IMR-90 (cell line): Measurements from ENCODE around the gene CTAG1A. TPM values are rescaled to one million over a fixed set of nuclear protein-coding genes. Genes with fewer than 3 reads are reported as not detected.

Experiments used
- ATAC-seq: fragments of 200-7000 bp; cut with Tn5 transposase; 2 replicates; pipeline ENCODE4 v1.9.1; 2020; ENCODE audit warnings: low read depth, mild to moderate bottlenecking, moderate library complexity
- BruUV-seq: library from RNA; stranded (reverse); fragments of 400-500 nt; replicated peaks from 2 replicates; lab custom pipeline; 2021; lab: Mats Ljungman, UMichigan
- CTCF ChIA-PET: fragments of 300-600 bp; formaldehyde crosslinking; extraction: SDS; loops from one replicate; lab custom pipeline; 2021; ENCODE audit warnings: antibody characterized with exemption; lab: Yijun Ruan, JAX
- POLR2A ChIA-PET: fragments of 300-600 bp; sonication (Branson Sonifier 250); formaldehyde crosslinking; loops from one replicate; lab custom pipeline; 2022; ENCODE audit warnings: antibody characterized with exemption; ENCODE audit not compliant: unreplicated experiment; lab: Charles Lee
- DNase-seq: peaks from one replicate; pipeline ENCODE4 v3.0.0; 2013
- H2AFZ ChIP-seq: replicated peaks from 2 replicates; pipeline ENCODE3; 2013; ENCODE audit warnings: low read length, mild to moderate bottlenecking; ENCODE audit not compliant: poor library complexity
- H2AK5ac ChIP-seq: 2 replicates; pipeline ENCODE4 v1.6.1; 2013; ENCODE audit warnings: low read depth, low read length, inconsistent platforms
- H2AK9ac ChIP-seq: replicated peaks from 2 replicates; pipeline ENCODE3; 2013; ENCODE audit warnings: mild to moderate bottlenecking, low read depth, low read length, moderate library complexity; ENCODE audit not compliant: poor library complexity
- H2BK120ac ChIP-seq: 2 replicates; pipeline ENCODE4 v1.6.1; 2013; ENCODE audit warnings: low read depth, low read length, inconsistent platforms
- H2BK15ac ChIP-seq: 3 replicates; pipeline ENCODE4 v1.6.1; 2013; ENCODE audit warnings: low read depth, low read length, inconsistent platforms
- H2BK20ac ChIP-seq: 2 replicates; pipeline ENCODE4 v1.6.1; 2013; ENCODE audit warnings: low read depth, mild to moderate bottlenecking, inconsistent platforms, low read length, moderate library complexity
- H2BK5ac ChIP-seq: 2 replicates; pipeline ENCODE4 v1.6.1; 2013; ENCODE audit warnings: mild to moderate bottlenecking, low read depth, low read length, inconsistent platforms; ENCODE audit not compliant: poor library complexity, severe bottlenecking
- H3K14ac ChIP-seq: replicated peaks from 2 replicates; pipeline ENCODE4 v1.6.1; 2013; ENCODE audit warnings: low read depth, low read length, inconsistent platforms
- H3K18ac ChIP-seq: 2 replicates; pipeline ENCODE4 v1.6.1; 2013; ENCODE audit warnings: low read depth, low read length, control low read depth
- H3K23ac ChIP-seq: 2 replicates; pipeline ENCODE4 v1.6.1; 2013; ENCODE audit warnings: low read depth, low read length, inconsistent platforms
- H3K27ac ChIP-seq: 2 replicates; pipeline ENCODE4 v1.5.1; 2013; ENCODE audit warnings: mild to moderate bottlenecking, control low read depth, low read length; ENCODE audit not compliant: insufficient read depth
- H3K27me3 ChIP-seq: 2 replicates; pipeline ENCODE4 v1.6.1; 2013; ENCODE audit warnings: low read length; ENCODE audit not compliant: control insufficient read depth, insufficient read depth
- H3K36me3 ChIP-seq: 2 replicates; pipeline ENCODE4 v1.6.1; 2013; ENCODE audit warnings: low read length, mixed read lengths; ENCODE audit not compliant: control insufficient read depth, insufficient read depth
- H3K4ac ChIP-seq: 2 replicates; pipeline ENCODE4 v1.6.1; 2013; ENCODE audit warnings: low read depth, low read length, inconsistent platforms
- H3K4me1 ChIP-seq: 2 replicates; pipeline ENCODE4 v1.6.1; 2013; ENCODE audit warnings: low read length, mixed read lengths; ENCODE audit not compliant: control insufficient read depth, insufficient read depth
- H3K4me2 ChIP-seq: 2 replicates; pipeline ENCODE4 v1.6.1; 2013; ENCODE audit warnings: low read depth, mild to moderate bottlenecking, control low read depth, low read length, moderate library complexity
- H3K4me3 ChIP-seq: 2 replicates; pipeline ENCODE4 v1.5.1; 2013; ENCODE audit warnings: low read depth, mild to moderate bottlenecking, control low read depth, low read length, moderate library complexity; ENCODE audit not compliant: insufficient read depth
- H3K56ac ChIP-seq: 2 replicates; pipeline ENCODE4 v1.6.1; 2013; ENCODE audit warnings: low read length, inconsistent platforms; ENCODE audit not compliant: insufficient read depth; ENCODE audit errors: extremely low read depth
- H3K79me1 ChIP-seq, 2 experiments: 2 replicates each; pipeline ENCODE4 v1.6.1; 2013; ENCODE audit warnings: low read length in 2 of 2, inconsistent platforms in 1 of 2, low read depth in 1 of 2
- H3K9ac ChIP-seq: 2 replicates; pipeline ENCODE4 v1.6.1; 2013; ENCODE audit warnings: low read depth, low read length, control low read depth
- H3K9me1 ChIP-seq: 2 replicates; pipeline ENCODE4 v1.6.1; 2013; ENCODE audit warnings: low read length, inconsistent platforms; ENCODE audit not compliant: insufficient read depth
- H3K9me3 ChIP-seq: 2 replicates; pipeline ENCODE4 v1.6.1; 2013; ENCODE audit warnings: low read length; ENCODE audit not compliant: control insufficient read depth, insufficient read depth
- H4K20me1 ChIP-seq: 2 replicates; pipeline ENCODE4 v1.6.1; 2013; ENCODE audit warnings: low read length, inconsistent platforms; ENCODE audit not compliant: insufficient read depth
- H4K5ac ChIP-seq: 2 replicates; pipeline ENCODE4 v1.6.1; 2013; ENCODE audit warnings: mild to moderate bottlenecking, low read depth, low read length, control low read depth
- H4K8ac ChIP-seq, 2 experiments: 2 replicates each; pipeline ENCODE4 v1.6.1; 2013; ENCODE audit warnings: low read depth in 2 of 2, low read length in 2 of 2, control low read depth in 1 of 2, inconsistent platforms in 1 of 2
- H4K91ac ChIP-seq: 2 replicates; pipeline ENCODE4 v1.6.1; 2013; ENCODE audit warnings: low read depth, low read length, inconsistent platforms; ENCODE audit not compliant: insufficient read depth
- CEBPB ChIP-seq: IDR thresholded peaks from 2 replicates; pipeline ENCODE4 v1.6.1; 2012; ENCODE audit warnings: low read depth, low read length, improper control_type of control experiment
- WGBS, 2 experiments: methylation state at CpG; one replicate each; pipeline versions ENCODE4 v1.1.5 to v1.1.7; 2013; ENCODE audit warnings: missing lambda C conversion rate in 2 of 2; ENCODE audit not compliant: insufficient read length in 1 of 2; ENCODE audit errors: extremely low coverage in 2 of 2; 5-methylcytosine and 5-hydroxymethylcytosine counted together
- dilution Hi-C: fragments of 300-500 bp; cut with HindIII; formaldehyde crosslinking; loops from one replicate; pipeline ENCODE4 v1.14.3; 2018; ENCODE audit warnings: low sequenced_read_pairs; ENCODE audit not compliant: unreplicated experiment
- in situ Hi-C: fragments of 300-500 bp; cut with MboI; formaldehyde crosslinking; loops from 3 replicates; pipeline ENCODE4 v1.14.3; 2019; ENCODE audit warnings: low sequenced_read_pairs, inconsistent platforms, mixed read lengths
- intact Hi-C: fragments of 100-400 bp; cut with micrococcal nuclease; formaldehyde crosslinking; loops from 2 replicates; pipeline ENCODE4 v1.10.0; 2022
- polyA plus RNA-seq, 3 experiments: library from polyadenylated mRNA; depleted of rRNA; stranded (reverse); fragments of >200 nt; gene quantifications; 2 replicates each; pipeline ENCODE4 v1.2.3, GENCODE V29; 2012; ENCODE audit warnings: low replicate concordance in 1 of 3
- total RNA-seq: library from RNA; depleted of rRNA; stranded (reverse); fragments of >200 nt; gene quantifications from 2 replicates; pipeline ENCODE4 v1.2.3, GENCODE V29; 2012

Gene CTAG1A
- total and polyA plus RNA-seq, 2 of the 4 experiments (the other 2 are of a cell fraction): not detected

- intact Hi-C loops (no loop called here), in situ Hi-C loops (loop anchor here (25.0 kb wide), 1 partner anchor 140 kb away; no protein-coding TSS in a partner anchor), dilution Hi-C loops (no loop called here)
- Histone ChIP-seq H3K9me3 (peaks cover 9% of the 10 kb centered on the region), H3K56ac (no peak overlapping the region), H3K36me3 (no peaks in the 10 kb centered on the region), H3K4me3 (no peak overlapping the region), H2BK20ac (no peak overlapping the region), H3K23ac (no peak overlapping the region), H3K4me2 (no peak overlapping the region), H2AFZ (no peak overlapping the region), H3K27me3 (peaks cover 19% of the 10 kb centered on the region), H4K5ac (no peak overlapping the region), H2BK5ac (no peak overlapping the region), H2BK15ac (no peak overlapping the region), H3K14ac (no peak overlapping the region), H3K4me1 (no peaks in the 10 kb centered on the region; the same call in 1 of the 2 replicates), H3K79me1 (no peaks in the 10 kb centered on the region), H2AK9ac (no peak overlapping the region), H3K9me1 (no peaks in the 10 kb centered on the region), H2BK120ac (no peak overlapping the region), H3K27ac (no peak overlapping the region), H2AK5ac (no peak overlapping the region), H4K91ac (no peak overlapping the region), H4K8ac (no peak overlapping the region), H4K20me1 (no peaks in the 10 kb centered on the region), H3K9ac (no peak overlapping the region), H3K4ac (no peak overlapping the region), H3K18ac (no peak overlapping the region)
- ChIA-PET POLR2A (no interaction called here), CTCF (no interaction called here)
- DNase-seq: no peak
- WGBS, 2 experiments: 60% methylated on average over 2 of the region's 12 CpGs; no CpG with 5 or more reads in 1 of the 2 experiments
- no TSS peak for BruUV-seq
- TF ChIP-seq CEBPB: no peak
- ATAC-seq: no peak
Observed at GRCh38 chrX:154597221-154597620, 12.3 kb downstream of the CTAG1A start.
